GM10248 (cell line): ENCODE measurements around the gene PTPN11.
"Not testable (repeated sequence)": the region's sequence is repeated elsewhere in the genome, so short reads cannot be mapped to it uniquely, and the experiment has no call there.

Source experiments
- CTCF ChIA-PET: fragments of 300-600 bp; sonication (Branson Sonifier 250); formaldehyde crosslinking; extraction: SDS; loops from one replicate; lab custom pipeline; 2021; ENCODE audit warnings: antibody characterized with exemption; lab: Yijun Ruan, JAX
- POLR2A ChIA-PET: fragments of 350-650 bp; sonication (Branson Sonifier 250); formaldehyde crosslinking; extraction: SDS; loops from one replicate; lab custom pipeline; 2020; ENCODE audit warnings: antibody characterized with exemption; lab: Yijun Ruan, JAX
- DNase-seq: peaks from one replicate; pipeline ENCODE4 v3.0.0; 2012; ENCODE audit errors: extremely low spot score
- CTCF ChIP-seq: IDR thresholded peaks from 2 replicates; pipeline ENCODE4 v1.5.1; 2012; ENCODE audit warnings: mild to moderate bottlenecking, low read depth; ENCODE audit errors: extremely low read depth, missing control alignments, control extremely low read depth

PTPN11 gene

GRCh38 chr12:112430929-112431328, 12.2 kb downstream of the PTPN11 start:
- CTCF ChIA-PET = no interaction called here
- POLR2A ChIA-PET = interaction anchor here (0.6 kb wide), 1 partner anchor 10 kb away, joined by 5 read pairs; no protein-coding TSS in a partner anchor
- no peak for DNase-seq

GRCh38 chr12:112431965-112432364, 13.2 kb downstream of the PTPN11 start:
- no peak for TF ChIP-seq CTCF
- ChIA-PET CTCF (no interaction called here), POLR2A (no interaction called here)

More at GRCh38 chr12:112430929-112431328, 12.2 kb downstream of the PTPN11 start:
- no peak for TF ChIP-seq CTCF

DNA sequence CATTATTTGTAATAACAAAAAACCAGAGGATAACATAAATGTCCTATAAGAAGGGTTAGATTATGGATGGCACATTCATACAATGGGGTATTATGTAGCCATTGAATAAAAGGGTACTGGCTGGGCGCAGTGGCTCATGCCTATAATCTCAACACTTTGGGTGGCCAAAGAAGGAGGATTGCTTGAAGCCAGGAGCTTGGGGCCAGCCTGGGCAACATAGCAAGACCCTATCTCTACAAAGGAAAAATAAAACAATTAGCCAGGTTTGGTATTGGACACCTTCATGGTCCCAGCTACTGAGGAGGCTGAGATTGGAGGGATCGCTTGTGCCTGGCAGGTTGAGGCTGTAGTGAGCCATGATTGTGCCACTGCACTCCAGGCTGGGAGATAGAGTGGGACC, 14.8 kb downstream of the PTPN11 start:
- CTCF ChIA-PET = no interaction called here
- DNase-seq = no peak
- POLR2A ChIA-PET = no interaction called here
- no peak for TF ChIP-seq CTCF

More at GRCh38 chr12:112431965-112432364, 13.2 kb downstream of the PTPN11 start:
- DNase-seq = no peak

GRCh38 chr12:112438645-112439044, 19.9 kb downstream of the PTPN11 start:
- POLR2A ChIA-PET, CTCF ChIA-PET, DNase-seq: not testable (repeated sequence)

GRCh38 chr12:112439769-112440168, 21.0 kb downstream of the PTPN11 start:
- TF ChIP-seq CTCF = no peak
- ChIA-PET CTCF (interaction anchor here (1.2 kb wide), 1 partner anchor 29 kb away, joined by 3 read pairs; no protein-coding TSS in a partner anchor), POLR2A (no interaction called here)
- DNase-seq = no peak

DNA sequence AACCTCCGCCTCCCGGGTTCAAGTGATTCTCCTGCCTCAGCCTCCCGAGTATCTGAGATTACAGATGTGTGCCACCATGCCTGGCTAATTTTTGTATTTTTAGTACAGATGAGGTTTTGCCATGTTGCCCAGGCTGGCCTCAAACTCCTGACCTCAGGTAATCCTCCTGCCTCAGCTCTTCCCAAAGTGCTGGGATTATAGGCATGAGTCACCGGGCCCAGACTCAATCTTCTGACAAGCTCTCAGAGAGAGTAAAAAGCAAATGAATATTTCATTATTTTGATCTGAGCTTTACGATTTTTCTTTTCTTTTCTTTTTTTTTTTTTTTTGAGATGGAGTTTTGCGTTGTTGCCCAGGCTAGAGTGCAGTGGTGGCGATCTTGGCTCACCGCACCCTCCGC, 21.9 kb downstream of the PTPN11 start:
- ChIA-PET POLR2A (interaction anchor here (0.6 kb wide), 2 partner anchors 10 to 755 kb away, joined by 4 to 5 read pairs; partner anchors contain the start of genes ACAD10 and BRAP), CTCF (interaction anchor here (1.2 kb wide), 1 partner anchor 28 kb away, joined by 3 read pairs; no protein-coding TSS in a partner anchor)
- not testable (repeated sequence) for DNase-seq

GRCh38 chr12:112443916-112444315, 25.2 kb downstream of the PTPN11 start:
- ChIA-PET POLR2A (no interaction called here), CTCF (no interaction called here)
- no peak for TF ChIP-seq CTCF
- no peak for DNase-seq
